Keratinocyte (primary cell): ENCODE measurements around the gene TYSND1. TPM values are rescaled to one million over a fixed set of nuclear protein-coding genes. Genes with fewer than 3 reads are reported as not detected.
"Not testable (repeated sequence)": the region's sequence is repeated elsewhere in the genome, so short reads cannot be mapped to it uniquely, and the experiment has no call there.

Experiments used
- DNase-seq: peaks from one replicate; pipeline ENCODE4 v3.0.0-alpha.2; 2011; ENCODE audit warnings: low read depth, missing footprints, low spot score
- FAIRE-seq: peaks from 2 replicates; lab custom pipeline; 2011; peaks lifted over from hg19 to GRCh38; lab: Jason Lieb, UNC
- H2AFZ ChIP-seq: 2 replicates; pipeline ENCODE4 v1.6.0; 2012; ENCODE audit warnings: low read length, control low read depth, inconsistent platforms; ENCODE audit not compliant: control insufficient read depth
- H3K27ac ChIP-seq: 2 replicates; pipeline ENCODE4 v1.5.1; 2011; ENCODE audit warnings: low read length; ENCODE audit not compliant: control insufficient read depth, insufficient read depth
- H3K27me3 ChIP-seq: 3 replicates; pipeline ENCODE4 v1.6.0; 2011; ENCODE audit warnings: low read length; ENCODE audit not compliant: control insufficient read depth, insufficient read depth; ENCODE audit errors: extremely low read depth
- H3K36me3 ChIP-seq, 2 experiments: 2 replicates in 1 of 2; 3 replicates in 1 of 2; pipeline ENCODE4 v1.5.1; 2011; ENCODE audit warnings: low read length in 2 of 2, mild to moderate bottlenecking in 1 of 2; ENCODE audit not compliant: control insufficient read depth in 2 of 2, insufficient read depth in 2 of 2; ENCODE audit errors: extremely low read depth in 1 of 2
- H3K4me1 ChIP-seq: 3 replicates; pipeline ENCODE4 v1.5.1; 2011; ENCODE audit warnings: low read length; ENCODE audit not compliant: control insufficient read depth, insufficient read depth; ENCODE audit errors: extremely low read depth
- H3K4me2 ChIP-seq: 3 replicates; pipeline ENCODE4 v1.6.0; 2011; ENCODE audit warnings: low read depth, low read length; ENCODE audit not compliant: control insufficient read depth, insufficient read depth; ENCODE audit errors: extremely low read depth
- H3K4me3 ChIP-seq, 3 experiments: fragments of 200-600 bp in 1 of 3; sonication (generic) in 1 of 3; 2 replicates in 2 of 3; 3 replicates in 1 of 3; pipeline ENCODE4 v1.5.1; 2011 to 2016; ENCODE audit warnings: low read length in 3 of 3, mild to moderate bottlenecking in 3 of 3, control low read depth in 2 of 3, inconsistent platforms in 1 of 3, low read depth in 1 of 3, mixed read lengths in 1 of 3, mixed run types in 1 of 3, moderate library complexity in 1 of 3; ENCODE audit not compliant: control insufficient read depth in 2 of 3, insufficient read depth in 2 of 3; ENCODE audit errors: extremely low read depth in 1 of 3
- H3K79me2 ChIP-seq: 2 replicates; pipeline ENCODE4 v1.6.0; 2012; ENCODE audit warnings: low read length; ENCODE audit not compliant: control insufficient read depth, insufficient read depth
- H3K9ac ChIP-seq: 3 replicates; pipeline ENCODE4 v1.6.0; 2011; ENCODE audit warnings: low read length; ENCODE audit not compliant: control insufficient read depth, insufficient read depth; ENCODE audit errors: extremely low read depth
- H3K9me1 ChIP-seq: 3 replicates; pipeline ENCODE4 v1.6.0; 2011; ENCODE audit warnings: low read length; ENCODE audit not compliant: control insufficient read depth, insufficient read depth; ENCODE audit errors: extremely low read depth
- H3K9me3 ChIP-seq: 2 replicates; pipeline ENCODE4 v1.5.1; 2012; ENCODE audit warnings: low read depth, low read length; ENCODE audit not compliant: control insufficient read depth
- H4K20me1 ChIP-seq: 3 replicates; pipeline ENCODE4 v1.6.0; 2011; ENCODE audit warnings: low read length; ENCODE audit not compliant: control insufficient read depth, insufficient read depth; ENCODE audit errors: extremely low read depth
- EZH2 ChIP-seq: IDR thresholded peaks from one replicate; pipeline ENCODE4 v1.6.1; 2012; ENCODE audit warnings: inconsistent platforms, mild to moderate bottlenecking, low read length, moderate library complexity
- dilution Hi-C: fragments of 300-500 bp; cut with MboI; formaldehyde crosslinking; loops from one replicate; pipeline ENCODE4 v1.7.0; 2020; ENCODE audit warnings: low sequenced_read_pairs; ENCODE audit not compliant: extremely low pct_ligation_motif_present
- polyA plus RNA-seq, 5 experiments: library from polyadenylated mRNA; depleted of rRNA in 3 of 5; stranded (reverse) in 3 of 5; stranded (forward) in 1 of 5; unstranded in 1 of 5; fragments of >200 nt; gene quantifications; 1 replicate in 1 of 5; 2 replicates in 3 of 5; 3 replicates in 1 of 5; pipeline versions ENCODE4 v1.2.1 to v1.2.3, GENCODE V29; 2011 to 2012; ENCODE audit warnings: missing spikeins in 2 of 5, low read depth in 1 of 5, low replicate concordance in 1 of 5
- TF ChIP-seq, protein P1 (sequence below), 3 experiments: IDR thresholded peaks in 1 of 3; conservative IDR thresholded peaks in 1 of 3; optimal IDR thresholded peaks in 1 of 3; 2 replicates in 2 of 3; 3 replicates in 1 of 3; pipeline versions ENCODE3 to v1.5.1; 2011; ENCODE audit warnings: low read length in 3 of 3, mild to moderate bottlenecking in 3 of 3, moderate library complexity in 2 of 3, control low read depth in 1 of 3, inconsistent platforms in 1 of 3; ENCODE audit not compliant: insufficient read depth in 2 of 3; ENCODE audit errors: extremely low read depth in 1 of 3

TYSND1 gene
- polyA plus RNA-seq, 1 donor (not counting 4 experiments of a cell fraction or from before 2014, with no cell fraction given): 9.9 TPM

GRCh38 chr10:70101668-70102067, 44.8 kb downstream of the TYSND1 start:
- Histone ChIP-seq H3K4me2 (no peak overlapping the region), H3K9me1 (no peaks in the 10 kb centered on the region), H3K4me1 (no peaks in the 10 kb centered on the region), H3K9me3 (no peaks in the 10 kb centered on the region), H3K36me3 (peaks cover 0 to 4% of the 10 kb centered on the region in 2 experiments), H3K4me3 (no peak overlapping the region), H2AFZ (no peak overlapping the region), H3K27me3 (no peaks in the 10 kb centered on the region), H4K20me1 (no peaks in the 10 kb centered on the region), H3K9ac (no peak overlapping the region), H3K27ac (no peak overlapping the region), H3K79me2 (no peaks in the 10 kb centered on the region)
- TF ChIP-seq, protein P1, sequence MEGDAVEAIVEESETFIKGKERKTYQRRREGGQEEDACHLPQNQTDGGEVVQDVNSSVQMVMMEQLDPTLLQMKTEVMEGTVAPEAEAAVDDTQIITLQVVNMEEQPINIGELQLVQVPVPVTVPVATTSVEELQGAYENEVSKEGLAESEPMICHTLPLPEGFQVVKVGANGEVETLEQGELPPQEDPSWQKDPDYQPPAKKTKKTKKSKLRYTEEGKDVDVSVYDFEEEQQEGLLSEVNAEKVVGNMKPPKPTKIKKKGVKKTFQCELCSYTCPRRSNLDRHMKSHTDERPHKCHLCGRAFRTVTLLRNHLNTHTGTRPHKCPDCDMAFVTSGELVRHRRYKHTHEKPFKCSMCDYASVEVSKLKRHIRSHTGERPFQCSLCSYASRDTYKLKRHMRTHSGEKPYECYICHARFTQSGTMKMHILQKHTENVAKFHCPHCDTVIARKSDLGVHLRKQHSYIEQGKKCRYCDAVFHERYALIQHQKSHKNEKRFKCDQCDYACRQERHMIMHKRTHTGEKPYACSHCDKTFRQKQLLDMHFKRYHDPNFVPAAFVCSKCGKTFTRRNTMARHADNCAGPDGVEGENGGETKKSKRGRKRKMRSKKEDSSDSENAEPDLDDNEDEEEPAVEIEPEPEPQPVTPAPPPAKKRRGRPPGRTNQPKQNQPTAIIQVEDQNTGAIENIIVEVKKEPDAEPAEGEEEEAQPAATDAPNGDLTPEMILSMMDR (optimal IDR thresholded peaks at IDR 0.05 in 1 of 3, IDR thresholded peaks at IDR 0.05 in 1 of 3, conservative IDR thresholded peaks at IDR 0.05 in 1 of 3; ENCODE audit: extremely low read depth in 1 of 3, insufficient read depth in 2 of 3, low read length in 3 of 3): no peak
- FAIRE-seq: no peak
- DNase-seq: no peak
- dilution Hi-C loops: no loop called here

DNA sequence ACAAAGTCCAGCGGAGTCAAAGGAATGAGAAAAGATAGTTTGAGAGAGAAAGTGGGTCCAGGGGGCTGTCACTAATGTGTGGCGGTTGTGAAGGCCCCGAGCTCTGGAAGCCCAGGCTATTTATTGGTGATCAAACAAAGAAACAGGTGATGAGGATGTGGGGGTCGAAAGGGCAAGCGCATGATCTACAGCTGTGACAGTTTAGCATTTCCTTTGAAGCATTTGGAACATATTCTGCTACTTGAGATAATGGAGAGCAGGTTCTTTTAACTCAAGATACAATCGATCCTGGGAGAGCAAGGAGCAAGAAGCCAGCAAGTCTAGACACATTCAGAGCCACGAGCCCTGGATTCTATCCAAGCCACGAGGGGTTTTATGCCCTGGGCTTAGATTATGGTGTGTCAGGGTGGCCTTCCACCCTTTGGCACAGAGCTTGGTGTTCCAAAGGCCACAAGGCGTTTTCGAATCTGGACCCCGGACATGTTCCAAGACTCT, 45.4 kb downstream of the TYSND1 start:
- H3K79me2 ChIP-seq, H2AFZ ChIP-seq, H4K20me1 ChIP-seq, H3K9ac ChIP-seq, H3K27me3 ChIP-seq, H3K27ac ChIP-seq, dilution Hi-C loops, H3K4me1 ChIP-seq, H3K36me3 ChIP-seq, H3K4me2 ChIP-seq, FAIRE-seq, DNase-seq, H3K9me3 ChIP-seq, H3K9me1 ChIP-seq, H3K4me3 ChIP-seq: not testable (repeated sequence)

GRCh38 chr10:70098271-70098670, 48.2 kb downstream of the TYSND1 start:
- peaks cover 5% of the 10 kb centered on the region in 2 experiments for H3K36me3 ChIP-seq
- no peak overlapping the region for H3K4me2 ChIP-seq
- FAIRE-seq (no peak), DNase-seq (no peak)
- no peaks in the 10 kb centered on the region for H4K20me1 ChIP-seq
- H3K4me3 ChIP-seq: no peak overlapping the region
- dilution Hi-C loops: no loop called here
- TF ChIP-seq EZH2: no peak
- TF ChIP-seq, protein P1 (optimal IDR thresholded peaks at IDR 0.05 in 1 of 3, IDR thresholded peaks at IDR 0.05 in 1 of 3, conservative IDR thresholded peaks at IDR 0.05 in 1 of 3; ENCODE audit: extremely low read depth in 1 of 3, insufficient read depth in 2 of 3, low read length in 3 of 3): no peak
- no peaks in the 10 kb centered on the region for H3K27me3 ChIP-seq
- H2AFZ ChIP-seq: no peak overlapping the region
- no peak overlapping the region for H3K9ac ChIP-seq
- H3K4me1 ChIP-seq: no peaks in the 10 kb centered on the region
- no peaks in the 10 kb centered on the region for H3K9me1 ChIP-seq
- no peaks in the 10 kb centered on the region for H3K9me3 ChIP-seq
- no peak overlapping the region for H3K27ac ChIP-seq
- no peaks in the 10 kb centered on the region for H3K79me2 ChIP-seq
